ENCODE data around the gene ABCC8.

The ABCC8 gene

GRCh38 chr11:17423533-17424310 lies 52.9 kb downstream of the ABCC8 start:
- no peak for DNase-seq

- DNase-seq = no peak
These were observed 54.9 kb downstream of the ABCC8 start for GRCh38 chr11:17421781-17422180.

- no peak for DNase-seq
These were observed 58.1 kb downstream of the ABCC8 start for GRCh38 chr11:17418444-17419081.

GRCh38 chr11:17416492-17416891 lies 60.2 kb downstream of the ABCC8 start:
- DNase-seq = no peak

- no peak for DNase-seq
These were observed 61.0 kb downstream of the ABCC8 start for GRCh38 chr11:17415523-17416104.

- no peak for DNase-seq
These were observed 61.7 kb downstream of the ABCC8 start for GRCh38 chr11:17414992-17415391.

GRCh38 chr11:17414317-17414737 lies 62.3 kb downstream of the ABCC8 start:
- DNase-seq = peak; percentile 37

GRCh38 chr11:17413414-17414316 lies 63.0 kb downstream of the ABCC8 start:
- DNase-seq = no peak

GRCh38 chr11:17412488-17413180 lies 64.0 kb downstream of the ABCC8 start:
- no peak for DNase-seq

- DNase-seq = no peak
These were observed 65.2 kb downstream of the ABCC8 start for GRCh38 chr11:17411418-17411817.

- DNase-seq = no peak
These were observed 65.9 kb downstream of the ABCC8 start for GRCh38 chr11:17410606-17411379.

GRCh38 chr11:17408641-17409040 lies 68.0 kb downstream of the ABCC8 start:
- DNase-seq = no peak

- no peak for DNase-seq
These were observed 68.6 kb downstream of the ABCC8 start for GRCh38 chr11:17408026-17408425.

GRCh38 chr11:17407575-17407974 lies 69.1 kb downstream of the ABCC8 start:
- no peak for DNase-seq

- no peak for DNase-seq
These were observed 69.9 kb downstream of the ABCC8 start for GRCh38 chr11:17406818-17407149.

- DNase-seq = no peak
These were observed 70.4 kb downstream of the ABCC8 start for GRCh38 chr11:17406082-17406817.

- DNase-seq = no peak
These were observed 71.2 kb downstream of the ABCC8 start for GRCh38 chr11:17405232-17406005.

GRCh38 chr11:17403980-17404759 lies 72.5 kb downstream of the ABCC8 start:
- no peak for DNase-seq

GRCh38 chr11:17402486-17402885 lies 74.2 kb downstream of the ABCC8 start:
- no peak for DNase-seq
